Ishikawa (cell line): ENCODE measurements around the gene PHF2.

Experiments
- CEBPB ChIP-seq: IDR thresholded peaks from 2 replicates; pipeline ENCODE4 v1.6.1; 2012
- EP300 ChIP-seq: IDR thresholded peaks from 2 replicates; pipeline ENCODE4 v1.6.1; 2012; ENCODE audit warnings: borderline replicate concordance
- RAD21 ChIP-seq: IDR thresholded peaks from 2 replicates; pipeline ENCODE4 v1.6.1; 2012; ENCODE audit warnings: low read depth
- TF ChIP-seq, protein P1 (sequence below): IDR thresholded peaks from 2 replicates; pipeline ENCODE4 v1.6.1; 2012; ENCODE audit warnings: low read depth, mild to moderate bottlenecking
- TF ChIP-seq, protein P2 (sequence below): IDR thresholded peaks from 2 replicates; pipeline ENCODE4 v1.6.1; 2012

DNA sequence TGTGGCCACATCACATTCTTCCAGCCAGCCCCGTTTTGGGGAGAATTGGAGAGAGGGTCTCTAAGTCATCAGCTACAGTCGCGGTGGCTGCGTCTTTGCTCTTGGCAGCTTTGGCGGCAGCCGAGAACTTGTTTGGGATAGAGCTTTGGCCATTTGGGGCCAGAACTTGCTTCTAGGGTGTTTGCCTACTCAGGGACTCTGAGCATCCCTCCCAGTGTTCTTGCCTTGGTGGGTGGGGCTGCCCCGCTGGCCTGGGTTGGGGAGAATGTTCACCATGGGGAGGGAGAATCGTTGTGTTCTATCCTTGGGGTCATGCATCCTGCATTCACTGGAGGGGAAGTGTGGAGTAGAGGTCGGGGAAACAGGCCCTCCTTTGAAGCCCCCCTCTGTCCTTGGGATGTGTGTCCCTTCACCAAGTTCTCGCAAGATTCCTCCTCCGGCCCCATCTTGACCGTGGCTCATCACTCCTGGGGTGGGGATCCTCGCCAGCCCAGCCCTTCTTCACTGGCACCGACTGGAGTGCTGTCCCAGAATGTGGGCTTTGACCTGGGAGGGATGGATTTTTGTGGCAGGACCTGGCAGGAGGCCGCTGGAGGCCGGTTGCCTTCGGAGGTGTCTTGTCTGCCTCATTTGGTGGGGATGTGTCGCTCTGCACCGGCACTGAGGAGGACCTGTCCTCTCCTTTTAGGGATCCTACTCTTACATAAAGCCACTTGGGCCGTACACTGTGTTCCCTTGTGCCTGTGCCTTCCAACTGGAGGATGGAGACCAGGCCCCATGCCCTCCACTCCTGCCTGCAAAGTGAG, 3.5 kb downstream of the PHF2 start:
- TF ChIP-seq, protein P1, sequence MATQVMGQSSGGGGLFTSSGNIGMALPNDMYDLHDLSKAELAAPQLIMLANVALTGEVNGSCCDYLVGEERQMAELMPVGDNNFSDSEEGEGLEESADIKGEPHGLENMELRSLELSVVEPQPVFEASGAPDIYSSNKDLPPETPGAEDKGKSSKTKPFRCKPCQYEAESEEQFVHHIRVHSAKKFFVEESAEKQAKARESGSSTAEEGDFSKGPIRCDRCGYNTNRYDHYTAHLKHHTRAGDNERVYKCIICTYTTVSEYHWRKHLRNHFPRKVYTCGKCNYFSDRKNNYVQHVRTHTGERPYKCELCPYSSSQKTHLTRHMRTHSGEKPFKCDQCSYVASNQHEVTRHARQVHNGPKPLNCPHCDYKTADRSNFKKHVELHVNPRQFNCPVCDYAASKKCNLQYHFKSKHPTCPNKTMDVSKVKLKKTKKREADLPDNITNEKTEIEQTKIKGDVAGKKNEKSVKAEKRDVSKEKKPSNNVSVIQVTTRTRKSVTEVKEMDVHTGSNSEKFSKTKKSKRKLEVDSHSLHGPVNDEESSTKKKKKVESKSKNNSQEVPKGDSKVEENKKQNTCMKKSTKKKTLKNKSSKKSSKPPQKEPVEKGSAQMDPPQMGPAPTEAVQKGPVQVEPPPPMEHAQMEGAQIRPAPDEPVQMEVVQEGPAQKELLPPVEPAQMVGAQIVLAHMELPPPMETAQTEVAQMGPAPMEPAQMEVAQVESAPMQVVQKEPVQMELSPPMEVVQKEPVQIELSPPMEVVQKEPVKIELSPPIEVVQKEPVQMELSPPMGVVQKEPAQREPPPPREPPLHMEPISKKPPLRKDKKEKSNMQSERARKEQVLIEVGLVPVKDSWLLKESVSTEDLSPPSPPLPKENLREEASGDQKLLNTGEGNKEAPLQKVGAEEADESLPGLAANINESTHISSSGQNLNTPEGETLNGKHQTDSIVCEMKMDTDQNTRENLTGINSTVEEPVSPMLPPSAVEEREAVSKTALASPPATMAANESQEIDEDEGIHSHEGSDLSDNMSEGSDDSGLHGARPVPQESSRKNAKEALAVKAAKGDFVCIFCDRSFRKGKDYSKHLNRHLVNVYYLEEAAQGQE = no peak
- TF ChIP-seq RAD21 (no peak), EP300 (no peak), CEBPB (no peak)
- TF ChIP-seq, protein P2, sequence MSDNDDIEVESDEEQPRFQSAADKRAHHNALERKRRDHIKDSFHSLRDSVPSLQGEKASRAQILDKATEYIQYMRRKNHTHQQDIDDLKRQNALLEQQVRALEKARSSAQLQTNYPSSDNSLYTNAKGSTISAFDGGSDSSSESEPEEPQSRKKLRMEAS = no peak
